ENCODE results near the gene TGFBR2. TPM values are rescaled to one million over a fixed set of nuclear protein-coding genes. Genes with fewer than 3 reads are reported as not detected.

The TGFBR2 gene
- total RNA-seq, 6 donors from 2014 or later = 82.8 to 385 (median 285) TPM

GRCh38 chr3:30733696-30734095 lies 127.3 kb downstream of the TGFBR2 start:
- WGBS, 2 donors = 89 to 94% methylated on average over 2 of the region's 2 CpGs
- ATAC-seq (ENCODE audit: low FRiP score in 2 of 2) (no peak), DNase-seq (no peak)
- H3K27ac ChIP-seq = no peak overlapping the region
- no peaks in the 10 kb centered on the region for H3K27me3 ChIP-seq
- H3K36me3 ChIP-seq = no peaks in the 10 kb centered on the region
- TF ChIP-seq POLR2A (IDR thresholded peaks at IDR 0.05) (no peak), EP300 (IDR thresholded peaks at IDR 0.05) (no peak), CTCF (IDR thresholded peaks at IDR 0.05) (no peak), POLR2AphosphoS5 (IDR thresholded peaks at IDR 0.05) (no peak)
- no peak overlapping the region for H3K4me3 ChIP-seq
- H3K4me1 ChIP-seq = no peaks in the 10 kb centered on the region
- no peaks in the 10 kb centered on the region for H3K9me3 ChIP-seq

DNA sequence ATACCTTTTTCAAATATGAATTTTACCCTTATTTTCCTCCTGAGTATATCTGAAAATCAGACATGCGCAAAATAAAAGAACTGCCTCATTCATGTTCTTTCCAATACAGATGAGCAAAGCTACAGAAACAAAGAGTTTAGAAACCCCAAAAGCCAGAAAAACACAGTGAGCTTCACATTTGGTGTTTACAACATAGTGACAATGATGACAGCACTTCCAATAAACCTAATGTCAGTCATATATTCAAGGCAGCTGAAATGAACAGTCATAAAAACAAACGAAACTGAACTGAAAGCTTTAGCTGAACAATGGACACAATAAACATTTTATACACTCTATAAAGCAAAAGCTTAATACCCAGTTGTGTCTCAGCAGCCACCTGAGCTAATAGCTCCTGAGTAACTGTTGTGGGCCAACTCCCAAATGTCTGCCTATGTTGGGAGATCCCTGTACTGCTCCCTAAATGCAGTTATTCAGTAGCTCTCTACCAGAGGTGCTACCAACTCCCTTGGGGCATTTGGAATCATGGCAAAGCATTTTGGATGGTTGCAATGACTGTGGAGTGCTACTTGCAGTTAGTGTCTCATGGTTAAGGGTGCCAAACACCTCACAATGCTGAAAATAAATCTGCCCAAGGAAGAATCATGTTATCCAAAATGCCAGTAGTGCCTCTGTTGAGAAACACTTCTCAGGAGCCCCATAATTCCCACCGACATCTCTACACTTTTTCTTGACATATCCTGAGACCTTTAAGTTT lies 131.5 kb downstream of the TGFBR2 start:
- H3K27me3 ChIP-seq = no peaks in the 10 kb centered on the region
- H3K4me3 ChIP-seq = no peak overlapping the region
- ATAC-seq (ENCODE audit: low FRiP score in 2 of 2) = no peak
- no peaks in the 10 kb centered on the region for H3K9me3 ChIP-seq
- no peaks in the 10 kb centered on the region for H3K4me1 ChIP-seq
- no peak overlapping the region for H3K27ac ChIP-seq
- no peaks in the 10 kb centered on the region for H3K36me3 ChIP-seq
- no peak for TF ChIP-seq POLR2A (IDR thresholded peaks at IDR 0.05)
- no peak for TF ChIP-seq CTCF (IDR thresholded peaks at IDR 0.05)
- no peak for TF ChIP-seq EP300 (IDR thresholded peaks at IDR 0.05)
- no peak for TF ChIP-seq POLR2AphosphoS5 (IDR thresholded peaks at IDR 0.05)
- WGBS, 2 donors = 84 to 87% methylated on average over 3 of the region's 3 CpGs
- no peak for DNase-seq

DNA sequence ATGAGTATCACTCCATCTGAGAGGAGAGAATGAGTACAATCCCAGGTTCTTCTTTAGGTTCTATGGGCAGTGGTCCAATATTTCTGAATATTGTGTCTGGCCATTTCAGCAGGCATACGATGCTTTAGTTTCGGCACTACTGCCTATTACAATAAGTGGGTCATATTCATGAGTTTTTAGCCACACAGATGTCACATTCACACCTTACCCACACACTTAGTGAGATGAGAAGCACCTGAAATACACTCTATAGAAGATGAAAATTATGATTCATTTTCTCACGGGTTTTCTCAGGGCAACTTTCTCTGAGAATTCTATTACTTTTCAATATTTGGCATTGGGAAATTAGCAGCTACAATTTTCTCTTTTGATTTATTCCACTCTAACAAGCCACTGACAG lies 132.2 kb downstream of the TGFBR2 start:
- no peaks in the 10 kb centered on the region for H3K36me3 ChIP-seq
- no peaks in the 10 kb centered on the region for H3K4me1 ChIP-seq
- 92 to 96% methylated on average over 3 of the region's 3 CpGs for WGBS, 2 donors
- DNase-seq = no peak
- H3K4me3 ChIP-seq = no peak overlapping the region
- no peak for ATAC-seq (ENCODE audit: low FRiP score in 2 of 2)
- H3K9me3 ChIP-seq = no peaks in the 10 kb centered on the region
- no peaks in the 10 kb centered on the region for H3K27me3 ChIP-seq
- no peak overlapping the region for H3K27ac ChIP-seq
- TF ChIP-seq EP300 (IDR thresholded peaks at IDR 0.05) (no peak), CTCF (IDR thresholded peaks at IDR 0.05) (no peak), POLR2AphosphoS5 (IDR thresholded peaks at IDR 0.05) (no peak), POLR2A (IDR thresholded peaks at IDR 0.05) (no peak)

- no peak for ATAC-seq (ENCODE audit: low FRiP score in 2 of 2)
- WGBS, 2 donors = 100% methylated on average over 2 of the region's 2 CpGs
- no peaks in the 10 kb centered on the region for H3K4me1 ChIP-seq
- H3K9me3 ChIP-seq = no peaks in the 10 kb centered on the region
- H3K27ac ChIP-seq = no peak overlapping the region
- H3K27me3 ChIP-seq = no peaks in the 10 kb centered on the region
- H3K36me3 ChIP-seq = no peaks in the 10 kb centered on the region
- no peak overlapping the region for H3K4me3 ChIP-seq
- no peak for TF ChIP-seq POLR2AphosphoS5 (IDR thresholded peaks at IDR 0.05)
- TF ChIP-seq EP300 (IDR thresholded peaks at IDR 0.05) = no peak
- no peak for TF ChIP-seq CTCF (IDR thresholded peaks at IDR 0.05)
- no peak for TF ChIP-seq POLR2A (IDR thresholded peaks at IDR 0.05)
- DNase-seq = no peak
These were observed 135.5 kb downstream of the TGFBR2 start for GRCh38 chr3:30741889-30742288.
